ENCODE data around the gene ZKSCAN1.
"Not testable (repeated sequence)": the region's sequence is repeated elsewhere in the genome, so short reads cannot be mapped to it uniquely, and the experiment has no call there.

The ZKSCAN1 gene

DNA sequence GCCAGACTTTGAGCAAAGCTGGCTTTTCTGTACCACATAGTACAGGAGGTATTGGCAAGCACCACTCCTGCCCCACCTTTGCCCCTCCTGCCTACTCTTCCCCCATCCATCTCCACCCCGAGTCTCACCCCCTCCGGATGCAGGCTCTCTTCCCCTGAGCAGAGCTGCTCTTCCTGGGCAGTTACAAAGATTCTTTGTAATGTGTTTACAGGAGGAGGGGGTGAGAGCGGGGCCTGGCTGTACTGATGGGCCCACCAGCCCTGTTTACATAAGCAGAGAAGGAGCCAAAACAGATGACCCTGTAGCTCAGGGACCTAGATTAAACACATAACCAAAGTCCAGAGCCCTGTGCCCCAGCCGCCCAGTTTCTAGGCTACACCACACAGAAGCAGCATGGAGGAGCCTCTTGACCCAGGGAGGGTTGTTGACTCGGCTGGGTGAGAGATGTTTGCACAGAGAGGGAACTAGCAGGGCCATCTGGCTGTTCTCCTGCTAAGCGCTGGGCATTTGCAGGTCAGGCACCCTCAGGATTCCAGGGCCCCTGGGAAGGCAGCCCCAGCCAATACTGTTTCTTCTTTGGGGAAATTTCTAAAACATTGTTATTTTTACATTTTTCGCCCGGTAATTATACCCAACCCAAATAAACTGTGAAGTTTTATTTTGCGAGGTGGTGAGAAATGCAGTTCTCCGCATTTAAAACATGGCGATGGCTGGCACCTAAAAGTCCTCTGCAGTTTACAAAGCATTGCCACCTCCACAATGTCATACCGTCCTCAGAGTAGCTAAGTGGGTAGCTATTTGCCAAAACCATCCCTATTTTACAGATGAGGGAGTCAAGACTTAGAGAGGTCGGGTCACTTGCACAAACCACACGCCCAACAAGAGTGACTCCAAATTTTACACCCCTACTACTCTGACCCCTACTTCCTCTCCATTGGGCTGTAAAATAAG, 11.4 kb upstream of the ZKSCAN1 start:
- DNase-seq (ENCODE audit: low read depth) = no peak

DNA sequence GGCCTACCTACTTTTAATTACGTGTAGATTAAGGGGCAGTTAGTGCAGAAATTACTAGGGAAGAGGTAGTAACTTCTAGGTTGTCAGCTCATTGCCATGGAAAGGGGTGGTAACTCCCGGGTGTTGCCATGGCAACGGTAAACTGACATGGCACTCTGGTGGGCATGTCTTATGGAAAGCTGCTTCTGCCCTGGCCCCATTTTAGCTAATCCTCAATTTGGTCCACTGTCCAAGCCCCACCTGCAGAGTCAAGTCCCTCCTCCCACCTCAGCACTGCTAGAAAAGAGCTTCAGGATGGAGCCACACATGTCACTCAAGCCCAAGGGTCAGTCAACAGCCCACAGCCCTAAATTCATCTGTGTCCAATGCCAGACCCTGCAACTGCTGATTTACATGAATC, 7.5 kb upstream of the ZKSCAN1 start:
- DNase-seq (ENCODE audit: low read depth) = no peak

DNA sequence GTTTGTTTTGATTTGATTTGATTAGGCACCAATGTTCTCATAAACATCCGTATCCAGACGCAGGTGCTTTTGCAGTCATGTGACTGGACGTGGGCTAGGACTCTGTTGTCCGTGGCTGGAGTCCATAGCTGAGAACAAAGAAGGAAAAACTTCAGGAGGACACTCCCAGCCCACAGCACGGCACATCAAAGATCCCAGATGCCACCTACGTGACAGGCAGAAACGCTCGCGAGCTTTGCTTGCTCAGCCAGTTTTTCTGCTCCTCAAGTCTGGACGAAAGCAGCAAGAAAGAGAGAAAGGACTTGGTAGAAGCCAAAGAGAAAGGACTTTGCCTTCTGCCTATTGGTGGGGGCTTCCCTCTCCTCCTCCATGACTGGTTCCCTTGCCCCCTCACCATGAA, 6.9 kb upstream of the ZKSCAN1 start:
- no peak for DNase-seq (ENCODE audit: low read depth)

DNA sequence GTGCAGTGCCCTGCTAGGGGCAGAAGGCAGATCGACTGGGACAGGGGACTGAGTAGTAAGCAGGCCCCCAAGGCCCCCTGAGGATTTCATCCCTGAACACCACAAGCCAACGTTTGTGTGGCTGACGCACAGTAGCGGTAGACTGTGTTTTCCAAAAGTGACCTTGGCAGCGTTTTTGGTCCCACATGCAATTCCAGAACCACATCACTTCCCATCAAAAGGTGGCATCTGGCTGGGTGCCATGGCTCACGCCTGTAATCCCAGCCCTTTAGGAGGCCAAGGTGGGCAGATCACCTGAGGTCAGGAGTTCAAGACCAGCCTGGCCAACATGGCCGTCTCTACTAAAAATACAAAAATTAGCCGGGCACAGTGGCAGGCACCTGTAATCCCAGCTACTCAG, 5.4 kb upstream of the ZKSCAN1 start:
- DNase-seq (ENCODE audit: low read depth) = not testable (repeated sequence)

DNA sequence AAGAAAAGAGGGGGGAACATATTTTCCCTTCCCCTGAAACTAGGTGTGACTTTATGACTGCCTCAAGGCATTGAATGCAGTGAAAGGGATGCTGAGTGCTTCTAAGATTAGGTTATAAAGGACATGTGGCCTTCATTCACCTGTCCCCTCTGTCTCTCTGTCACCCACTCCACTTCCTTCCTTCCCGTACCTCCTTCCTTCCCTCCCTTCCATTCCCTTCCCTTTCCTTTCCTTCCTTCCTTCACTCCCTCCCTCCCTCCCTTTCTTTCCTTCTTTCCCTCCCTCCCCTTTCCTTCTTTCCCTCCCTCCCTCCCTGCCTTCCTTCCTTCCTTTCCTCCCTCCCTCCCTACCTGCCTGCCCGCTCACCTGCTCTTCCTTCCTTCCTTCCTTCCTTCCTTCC, 4.5 kb upstream of the ZKSCAN1 start:
- DNase-seq (ENCODE audit: low read depth) = no peak

DNA sequence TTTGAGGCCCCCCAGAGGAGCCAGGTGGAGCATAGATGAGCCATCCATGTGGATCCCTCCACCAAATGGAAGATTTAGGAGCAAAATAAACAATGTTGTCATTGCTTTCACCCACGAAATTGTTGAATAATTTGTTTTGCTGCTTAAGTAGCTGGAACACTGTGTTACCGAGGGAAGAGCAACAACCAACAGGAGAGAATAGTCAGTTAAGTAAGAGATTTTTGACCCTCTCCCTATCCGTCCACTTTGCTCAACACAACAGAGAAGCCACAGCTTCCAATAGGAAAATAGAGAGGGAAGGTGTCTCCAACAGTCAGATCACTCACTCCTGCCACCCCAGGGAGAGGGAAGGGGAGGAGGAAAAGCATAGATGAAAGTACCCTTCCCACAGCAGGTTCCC, 3.9 kb upstream of the ZKSCAN1 start:
- no peak for DNase-seq (ENCODE audit: low read depth)

DNA sequence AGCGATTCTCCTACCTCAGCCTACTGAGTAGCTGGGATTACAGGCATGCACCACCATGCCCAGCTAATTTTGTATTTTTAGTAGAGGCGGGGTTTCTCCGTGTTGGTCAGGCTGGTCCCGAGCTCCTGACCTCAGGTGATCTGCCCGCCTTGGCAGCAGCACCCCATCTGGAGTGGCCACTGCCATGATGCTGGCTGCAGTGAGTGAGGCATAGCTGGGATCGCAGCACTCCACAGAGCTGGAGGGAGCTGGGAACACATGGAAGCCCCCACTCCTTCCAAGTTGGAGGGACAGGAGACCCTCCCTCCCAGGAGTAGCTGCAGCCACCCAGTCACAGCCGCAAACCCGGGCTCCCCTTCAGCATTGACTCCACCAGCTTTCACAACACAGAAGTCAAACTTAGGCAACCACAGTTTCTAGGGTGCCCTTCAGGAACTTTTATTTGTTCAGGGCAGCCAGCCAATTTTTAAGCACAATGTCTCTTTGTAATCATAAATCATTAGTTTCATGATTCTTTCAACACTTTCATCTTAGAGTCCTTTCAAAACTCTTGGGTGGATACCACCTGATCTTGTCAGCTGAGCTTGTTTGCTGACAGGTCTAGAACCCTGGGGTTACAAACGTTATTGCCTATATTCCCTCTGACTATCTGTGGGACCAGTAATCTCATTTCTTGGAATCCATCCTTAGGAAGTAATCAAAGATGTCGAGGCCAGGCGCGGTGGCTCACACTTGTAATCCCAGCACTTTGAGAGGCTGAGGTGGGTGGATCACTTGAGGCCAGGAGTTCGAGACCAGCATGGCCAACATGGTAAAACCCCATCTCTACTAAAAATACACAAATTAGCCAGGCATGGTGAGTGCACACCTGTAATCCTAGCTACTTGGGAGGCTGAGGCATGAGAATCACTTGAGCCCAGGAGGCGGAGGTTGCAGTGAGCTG, 2.7 kb upstream of the ZKSCAN1 start:
- DNase-seq (ENCODE audit: low read depth) = not testable (repeated sequence)

DNA sequence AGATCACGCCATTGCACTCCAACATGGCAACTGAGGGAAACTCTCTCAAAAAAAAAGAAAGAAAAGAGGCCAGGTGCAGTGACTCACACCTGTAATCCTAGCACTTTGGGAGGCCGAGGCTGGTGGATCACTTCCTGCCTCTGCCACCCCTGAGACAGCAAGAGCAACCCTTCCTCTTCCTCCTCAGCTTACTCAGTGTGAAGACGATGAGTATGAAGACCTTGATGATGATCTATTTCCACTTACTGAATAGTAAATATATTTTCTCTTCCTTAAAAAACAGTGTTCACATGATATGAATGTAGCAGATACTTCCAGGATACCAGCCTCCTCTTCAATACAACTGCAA, 2.1 kb upstream of the ZKSCAN1 start:
- no peak for DNase-seq (ENCODE audit: low read depth)

DNA sequence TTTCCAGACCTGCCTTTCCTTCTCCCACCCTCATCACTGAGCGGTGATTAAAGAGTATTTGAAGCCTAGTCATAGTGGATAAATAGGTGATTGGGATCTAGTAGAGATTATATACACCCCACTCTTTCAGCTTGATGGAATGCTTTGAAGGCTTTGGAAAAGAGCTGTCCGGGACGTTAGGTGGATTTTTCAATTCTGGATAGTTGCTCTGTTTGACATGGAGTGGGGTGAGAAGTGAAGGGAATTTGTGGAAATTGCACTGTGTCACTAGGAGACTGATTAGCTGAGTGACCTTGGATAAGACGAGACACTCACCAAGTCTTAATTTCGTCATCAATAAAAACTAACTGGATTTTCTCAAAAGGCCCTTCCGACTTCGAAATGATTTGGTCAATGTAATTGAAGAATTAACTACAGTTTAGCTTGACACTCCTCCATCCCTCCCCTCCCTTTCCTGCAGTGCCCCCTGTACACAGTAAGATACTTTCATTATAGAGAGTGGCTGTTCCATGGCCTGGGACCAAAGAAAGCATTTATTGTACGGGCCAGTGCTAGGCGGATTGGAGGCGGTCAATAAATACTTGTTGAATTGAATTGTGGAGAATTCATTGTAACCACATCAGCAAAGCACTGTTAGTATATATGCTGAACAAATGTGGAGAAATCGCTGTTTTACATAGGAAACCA, 962 bp downstream of the ZKSCAN1 start:
- no peak for DNase-seq (ENCODE audit: low read depth)

DNA sequence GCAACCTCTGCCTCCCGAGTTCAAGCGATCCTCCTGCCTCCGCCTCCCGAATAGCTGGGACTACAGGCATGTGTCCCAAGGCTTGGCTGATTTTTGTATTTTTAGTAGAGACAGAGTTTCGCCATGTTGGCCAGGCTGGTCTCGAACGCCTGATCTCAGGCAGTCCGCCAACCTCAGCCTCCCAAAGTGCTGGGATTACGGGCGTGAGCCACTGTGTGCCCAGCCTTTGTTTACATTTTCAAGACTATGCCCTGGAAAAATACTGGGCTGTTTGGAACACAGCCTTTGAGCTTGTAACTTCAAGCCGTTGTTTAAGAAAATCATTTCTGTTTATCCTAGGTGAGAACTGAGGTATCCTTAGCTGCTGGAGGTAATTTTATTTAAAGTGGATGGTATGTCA, 1.9 kb downstream of the ZKSCAN1 start:
- DNase-seq (ENCODE audit: low read depth) = no peak

DNA sequence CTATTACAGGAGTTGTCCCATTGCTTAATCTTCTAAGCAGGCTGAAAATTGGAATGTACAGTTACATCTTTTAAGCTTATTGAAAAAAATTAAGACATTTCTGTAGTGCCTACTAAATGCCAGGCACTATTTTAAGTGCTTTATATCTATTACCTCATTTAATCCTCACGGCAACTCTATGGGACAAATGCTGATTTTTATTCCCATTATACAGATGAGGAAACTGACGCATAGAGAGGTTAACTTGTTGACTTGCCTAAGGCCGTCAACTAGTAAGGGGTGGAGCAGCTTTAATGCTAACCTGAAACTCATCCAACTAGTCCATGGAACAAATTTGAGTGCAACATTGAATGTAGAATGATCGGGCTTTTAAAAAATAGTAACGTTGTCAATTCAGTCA, 2.5 kb downstream of the ZKSCAN1 start:
- no peak for DNase-seq (ENCODE audit: low read depth)

DNA sequence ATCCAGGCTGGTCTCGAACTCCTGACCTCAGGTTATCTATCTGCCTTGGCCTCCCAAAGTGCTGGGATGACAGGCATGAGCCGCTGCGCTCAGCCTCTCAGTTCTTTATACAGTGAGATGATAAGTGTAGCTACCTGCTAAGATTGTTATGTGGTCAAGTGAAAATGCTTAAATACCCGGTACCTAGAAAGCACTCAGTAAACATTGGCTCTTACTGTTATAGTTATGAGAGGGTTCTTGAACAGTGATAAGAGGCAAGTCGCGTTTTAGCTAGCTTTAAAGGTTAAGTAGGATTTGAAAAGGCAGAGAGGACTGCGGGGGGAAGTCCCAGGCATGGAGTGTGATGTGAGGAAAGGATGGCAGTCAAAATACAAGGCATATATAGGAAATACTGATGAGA, 4.5 kb downstream of the ZKSCAN1 start:
- no peak for DNase-seq (ENCODE audit: low read depth)

DNA sequence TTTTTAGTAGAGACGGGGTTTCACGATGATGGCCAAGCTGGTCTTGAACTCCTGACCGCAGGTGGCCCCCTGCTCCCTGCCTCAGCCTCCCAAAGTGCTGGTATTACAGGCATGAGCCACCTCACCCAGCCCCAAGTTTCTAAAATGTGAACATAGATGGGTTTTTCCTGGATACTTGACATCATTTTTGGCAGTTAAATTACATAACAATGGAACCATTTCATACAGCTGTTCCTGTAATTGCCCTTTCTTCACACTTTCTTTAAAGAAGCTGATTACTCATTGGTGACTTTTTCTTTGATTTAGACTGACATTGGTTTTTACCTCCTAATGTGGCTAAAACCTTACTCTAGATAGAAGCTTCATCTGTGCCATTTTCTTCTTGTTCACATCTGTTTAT, 5.9 kb downstream of the ZKSCAN1 start:
- no peak for DNase-seq (ENCODE audit: low read depth)

DNA sequence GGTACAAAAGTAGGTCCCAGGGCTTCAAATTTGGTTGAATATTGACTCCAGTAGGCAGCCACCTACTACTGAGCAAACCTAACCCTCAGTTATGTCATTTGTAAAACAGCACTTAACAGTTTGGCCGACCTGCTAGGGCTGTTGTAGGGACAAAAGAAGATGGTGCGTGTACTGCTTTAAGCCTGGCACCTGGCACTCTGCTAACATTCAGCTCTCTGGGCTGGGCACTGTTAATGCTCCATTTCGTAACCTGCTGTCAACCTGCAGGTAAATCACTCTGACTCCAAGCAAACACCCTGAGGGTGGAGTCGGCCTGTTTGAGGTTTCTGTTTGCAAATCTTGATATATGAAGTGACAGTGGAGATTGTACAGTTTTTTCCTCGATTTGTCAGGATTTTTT, 7.2 kb downstream of the ZKSCAN1 start:
- no peak for DNase-seq (ENCODE audit: low read depth)

DNA sequence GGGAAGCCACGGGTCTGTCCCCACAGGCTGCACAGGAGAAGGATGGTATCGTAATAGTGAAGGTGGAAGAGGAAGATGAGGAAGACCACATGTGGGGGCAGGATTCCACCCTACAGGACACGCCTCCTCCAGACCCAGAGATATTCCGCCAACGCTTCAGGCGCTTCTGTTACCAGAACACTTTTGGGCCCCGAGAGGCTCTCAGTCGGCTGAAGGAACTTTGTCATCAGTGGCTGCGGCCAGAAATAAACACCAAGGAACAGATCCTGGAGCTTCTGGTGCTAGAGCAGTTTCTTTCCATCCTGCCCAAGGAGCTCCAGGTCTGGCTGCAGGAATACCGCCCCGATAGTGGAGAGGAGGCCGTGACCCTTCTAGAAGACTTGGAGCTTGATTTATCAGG, 8.1 kb downstream of the ZKSCAN1 start:
- no peak for DNase-seq (ENCODE audit: low read depth)

DNA sequence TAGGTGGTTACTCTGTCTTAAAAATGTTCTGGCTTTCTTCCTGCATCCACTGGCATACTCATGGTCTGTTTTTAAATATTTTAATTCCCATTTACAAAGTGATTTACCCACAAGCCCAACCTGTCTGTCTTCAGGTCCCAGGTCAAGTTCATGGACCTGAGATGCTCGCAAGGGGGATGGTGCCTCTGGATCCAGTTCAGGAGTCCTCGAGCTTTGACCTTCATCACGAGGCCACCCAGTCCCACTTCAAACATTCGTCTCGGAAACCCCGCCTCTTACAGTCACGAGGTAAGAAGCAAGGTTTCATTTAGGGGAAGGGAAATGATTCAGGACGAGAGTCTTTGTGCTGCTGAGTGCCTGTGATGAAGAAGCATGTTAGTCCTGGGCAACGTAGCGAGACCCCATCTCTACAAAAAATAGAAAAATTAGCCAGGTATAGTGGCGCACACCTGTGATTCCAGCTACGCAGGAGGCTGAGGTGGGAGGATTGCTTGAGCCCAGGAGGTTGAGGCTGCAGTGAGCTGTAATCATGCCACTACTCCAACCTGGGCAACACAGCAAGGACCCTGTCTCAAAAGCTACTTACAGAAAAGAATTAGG, 8.7 kb downstream of the ZKSCAN1 start:
- DNase-seq (ENCODE audit: low read depth) = no peak

DNA sequence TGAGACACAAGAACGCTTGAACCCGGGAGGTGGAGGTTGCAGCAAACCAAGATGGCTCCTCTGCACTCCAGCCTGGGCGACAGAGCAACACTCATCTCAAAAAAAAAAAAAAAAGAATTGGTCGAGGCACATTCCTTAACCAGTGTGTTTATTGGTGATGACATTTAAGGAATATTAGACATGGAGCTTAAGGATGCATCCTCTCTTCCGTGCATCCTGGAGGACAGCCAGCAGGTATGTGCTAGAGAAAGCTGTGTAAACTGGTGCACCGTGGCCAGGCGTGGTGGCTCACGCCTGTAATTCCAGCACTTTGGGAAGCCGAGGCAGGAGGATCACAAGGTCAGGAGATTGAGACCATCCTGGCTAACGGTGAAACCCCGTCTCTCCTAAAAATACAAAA, 11.8 kb downstream of the ZKSCAN1 start:
- no peak for DNase-seq (ENCODE audit: low read depth)

DNA sequence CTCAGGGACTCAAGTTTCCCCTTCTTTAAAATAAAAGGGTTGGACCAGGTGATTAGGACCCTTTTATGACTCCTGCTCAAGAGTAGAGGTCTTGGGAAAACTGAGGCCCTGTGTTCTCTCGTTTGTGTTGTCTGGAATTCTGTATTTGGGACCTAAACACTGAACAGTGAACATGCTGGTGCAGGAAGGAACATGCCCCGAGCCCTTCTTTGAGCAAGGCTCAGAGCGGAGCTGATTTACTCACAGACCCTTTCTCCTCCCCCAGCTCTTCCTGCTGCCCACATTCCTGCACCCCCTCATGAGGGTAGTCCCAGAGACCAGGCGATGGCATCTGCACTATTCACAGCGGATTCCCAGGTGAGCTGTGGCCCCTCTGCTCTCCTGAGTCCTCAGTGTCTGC, 14.2 kb downstream of the ZKSCAN1 start:
- DNase-seq (ENCODE audit: low read depth) = no peak

DNA sequence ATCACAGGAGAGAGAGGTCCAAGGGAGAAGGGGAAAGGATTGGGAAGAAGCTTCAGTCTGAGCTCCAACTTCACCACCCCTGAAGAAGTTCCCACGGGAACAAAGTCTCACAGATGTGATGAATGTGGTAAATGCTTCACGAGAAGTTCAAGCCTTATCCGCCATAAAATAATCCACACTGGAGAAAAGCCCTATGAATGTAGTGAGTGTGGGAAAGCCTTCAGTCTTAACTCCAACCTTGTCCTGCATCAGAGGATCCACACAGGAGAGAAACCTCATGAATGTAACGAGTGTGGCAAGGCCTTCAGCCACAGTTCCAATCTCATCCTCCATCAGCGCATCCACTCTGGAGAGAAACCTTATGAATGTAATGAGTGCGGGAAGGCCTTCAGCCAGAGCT, 18.1 kb downstream of the ZKSCAN1 start:
- no peak for DNase-seq (ENCODE audit: low read depth)

DNA sequence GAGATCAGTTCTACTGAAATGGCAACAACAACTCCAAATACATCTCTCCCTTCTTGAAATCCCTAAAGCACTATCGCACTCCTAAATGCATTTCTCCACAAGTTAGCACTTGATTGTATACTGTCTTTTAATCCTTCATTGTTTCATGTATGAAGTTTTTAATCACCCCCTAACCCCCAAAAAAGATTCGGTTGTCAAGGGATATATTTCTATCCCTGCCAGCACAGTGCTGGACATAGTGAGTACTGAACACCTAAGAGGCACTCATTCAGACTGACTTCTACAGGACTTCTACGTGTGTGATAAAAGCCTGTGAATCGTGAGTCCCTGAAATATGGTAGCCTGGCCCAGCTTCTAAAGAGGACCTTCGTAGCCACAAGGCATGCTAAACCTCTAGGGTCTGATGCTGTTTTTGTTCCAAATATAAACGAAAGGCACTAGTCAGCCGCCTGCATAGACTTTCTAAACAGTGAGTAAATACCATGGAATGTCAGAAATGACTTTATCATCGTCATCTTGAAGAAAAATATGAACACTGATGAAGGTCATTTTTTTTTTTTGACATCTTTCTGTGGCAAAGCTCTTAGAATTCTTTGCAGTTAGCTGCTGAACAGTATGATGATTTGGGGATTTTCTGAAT, 19.6 kb downstream of the ZKSCAN1 start:
- no peak for DNase-seq (ENCODE audit: low read depth)

DNA sequence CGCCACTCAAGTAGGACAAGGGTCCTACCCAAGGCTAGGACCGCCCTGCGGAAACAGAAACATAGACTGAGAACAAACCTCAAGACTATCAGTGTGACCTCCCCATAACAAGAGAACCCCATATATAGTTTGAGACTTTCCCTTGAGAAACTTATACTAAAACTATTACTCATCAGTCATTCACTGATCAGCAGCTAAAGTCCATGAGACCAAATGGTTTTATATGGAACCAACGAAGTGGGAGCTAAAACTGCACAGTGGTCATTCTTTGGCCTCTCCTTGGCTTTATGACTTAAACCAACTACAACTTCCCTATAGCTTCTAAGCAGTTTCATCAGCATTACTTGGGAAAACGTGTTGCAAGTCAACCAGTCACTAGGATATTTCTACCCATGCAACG, 20.5 kb downstream of the ZKSCAN1 start:
- no peak for DNase-seq (ENCODE audit: low read depth)

DNA sequence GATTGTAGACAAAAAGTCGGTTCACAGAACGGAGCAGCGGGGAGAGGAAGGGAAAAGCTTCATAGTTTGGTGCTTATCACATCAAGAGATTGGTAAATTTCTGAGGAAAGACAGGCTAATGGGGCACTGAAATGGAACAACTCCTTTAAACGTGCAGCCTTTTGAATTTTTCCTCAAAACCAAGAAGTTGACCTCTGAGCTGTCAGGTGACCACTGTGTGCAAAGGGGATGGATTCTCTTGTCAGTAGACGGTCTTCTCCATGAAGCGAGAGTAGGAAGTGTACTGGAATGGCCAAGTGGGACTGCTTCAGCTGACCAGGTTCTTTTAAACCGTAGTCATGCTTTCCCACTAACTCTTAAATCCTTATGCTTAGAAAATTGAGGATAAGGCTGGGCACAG, 22.9 kb downstream of the ZKSCAN1 start:
- no peak for DNase-seq (ENCODE audit: low read depth)

Data from stimulated activated CD8-positive, alpha-beta memory T cell treated with anti-CD3 and anti-CD28 coated beads, Interleukin-7, amount 100 ng/mL, for 24 hours (primary cell).